GM19372 (cell line): ENCODE data around the gene LRP11.
"Not testable (repeated sequence)": the region's sequence is repeated elsewhere in the genome, so short reads cannot be mapped to it uniquely, and the experiment has no call there.

Experiments
- ATAC-seq: cut with Tn5 transposase; IDR thresholded peaks from one replicate; pipeline ENCODE4 v1.9.1; 2021; ENCODE audit warnings: mild to moderate bottlenecking, low read depth, moderate library complexity; ENCODE audit not compliant: unreplicated experiment

LRP11 gene

GRCh38 chr6:149854532-149854931 is 9.6 kb downstream of the LRP11 start:
- ATAC-seq = no peak

DNA sequence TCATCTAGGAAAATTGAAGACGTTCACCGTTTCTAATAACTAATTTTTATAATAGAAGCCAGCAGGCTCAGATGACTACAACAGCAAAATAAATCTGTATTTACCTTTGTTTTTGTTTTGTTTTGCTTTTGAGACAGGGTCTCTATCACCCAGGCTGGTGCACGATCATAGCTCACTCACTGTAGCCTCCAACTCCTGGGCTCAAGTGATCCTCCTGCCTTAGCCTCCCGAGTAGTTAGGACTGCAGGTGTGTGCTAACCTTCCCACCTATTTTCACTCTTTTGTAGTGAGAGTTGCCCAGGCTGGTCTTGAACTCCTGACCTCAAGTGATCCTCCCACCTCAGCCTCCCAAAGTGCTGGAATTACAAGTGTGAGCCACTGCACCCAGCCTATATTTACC is 10.1 kb downstream of the LRP11 start:
- not testable (repeated sequence) for ATAC-seq

DNA sequence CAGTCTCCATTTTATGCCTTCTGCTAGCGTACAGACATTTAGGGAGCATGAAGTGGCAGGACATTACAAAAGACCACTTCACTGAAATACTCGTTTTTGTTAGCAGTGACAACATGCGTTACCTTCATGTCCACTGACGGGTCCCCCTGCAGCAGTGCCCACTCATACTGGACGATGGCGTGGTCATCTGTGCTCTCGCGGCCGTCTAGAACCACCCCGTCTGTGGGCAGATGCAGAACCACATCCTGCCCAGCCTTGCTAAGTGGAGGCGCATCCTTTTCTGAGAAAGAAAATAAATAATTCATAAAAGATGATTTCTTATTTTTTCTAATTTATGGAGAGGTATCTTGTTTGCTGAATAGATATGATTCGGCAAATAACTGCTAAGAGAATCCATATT is 11.3 kb downstream of the LRP11 start:
- ATAC-seq = no peak

DNA sequence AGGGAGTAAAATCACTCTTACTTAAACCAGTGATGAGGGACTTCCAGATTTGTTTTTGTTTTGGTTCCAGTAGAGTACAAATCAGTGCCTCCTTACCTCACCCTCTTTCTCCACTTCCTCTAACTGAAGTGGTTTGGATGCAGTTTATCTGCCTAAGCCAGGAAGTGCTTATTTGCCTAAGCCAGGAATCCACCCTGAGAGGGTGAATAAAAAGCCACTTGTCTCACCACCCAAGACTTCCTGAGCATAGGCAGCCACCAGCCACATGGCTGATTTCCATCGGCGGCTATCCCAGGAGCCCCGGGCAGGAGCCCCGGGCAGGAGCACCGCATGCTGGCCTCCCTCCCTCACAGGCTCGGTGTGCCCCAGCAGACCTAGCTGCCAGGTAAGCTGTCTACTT is 12.0 kb downstream of the LRP11 start:
- no peak for ATAC-seq

DNA sequence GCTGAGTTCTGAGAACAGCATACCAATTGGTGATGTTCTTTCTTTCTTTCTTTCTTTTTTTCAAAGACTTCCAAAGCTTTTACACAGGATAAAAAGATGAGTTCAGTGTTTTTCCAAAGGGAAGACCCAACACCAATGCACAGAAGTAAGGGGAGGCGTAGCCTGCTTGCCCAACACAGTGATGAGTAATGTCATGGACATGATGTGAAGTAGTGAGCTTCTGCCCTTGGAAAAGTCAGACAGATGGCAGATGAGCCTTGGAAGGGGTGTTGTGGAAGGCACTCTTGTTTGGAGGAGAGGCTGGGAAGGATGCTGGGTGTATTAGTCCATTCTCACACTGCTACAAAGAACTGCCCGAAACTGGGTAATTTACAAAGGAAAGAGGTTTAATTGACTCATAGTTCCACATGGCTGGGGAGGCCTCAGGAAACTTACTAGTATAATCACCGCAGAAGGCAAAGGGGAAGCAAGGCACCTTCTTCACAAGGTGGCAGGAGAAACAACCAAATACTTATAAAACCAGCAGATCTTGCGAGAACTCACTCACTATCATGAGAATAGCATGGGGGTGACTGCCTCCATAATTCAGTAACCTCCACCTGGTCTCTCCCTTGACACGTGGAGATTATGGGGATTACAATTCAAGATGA is 12.6 kb downstream of the LRP11 start:
- no peak for ATAC-seq

DNA sequence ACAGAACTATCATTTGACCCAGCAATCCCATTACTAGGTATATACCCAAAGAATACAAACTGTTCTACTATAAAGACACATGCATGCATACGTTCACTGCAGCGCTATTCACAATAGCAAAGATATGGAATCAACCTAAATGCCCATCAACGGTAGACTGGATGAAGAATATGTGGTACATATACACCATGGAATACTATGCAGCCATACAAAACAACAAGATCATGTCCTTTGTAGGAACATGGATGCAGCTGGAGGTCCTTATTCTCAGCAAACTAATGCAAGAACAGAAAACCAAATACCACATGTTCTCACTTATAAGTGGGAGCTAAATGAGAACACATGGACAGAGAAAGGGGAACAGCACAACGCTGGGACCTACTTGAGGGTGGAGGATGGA is 15.8 kb downstream of the LRP11 start:
- ATAC-seq = not testable (repeated sequence)

DNA sequence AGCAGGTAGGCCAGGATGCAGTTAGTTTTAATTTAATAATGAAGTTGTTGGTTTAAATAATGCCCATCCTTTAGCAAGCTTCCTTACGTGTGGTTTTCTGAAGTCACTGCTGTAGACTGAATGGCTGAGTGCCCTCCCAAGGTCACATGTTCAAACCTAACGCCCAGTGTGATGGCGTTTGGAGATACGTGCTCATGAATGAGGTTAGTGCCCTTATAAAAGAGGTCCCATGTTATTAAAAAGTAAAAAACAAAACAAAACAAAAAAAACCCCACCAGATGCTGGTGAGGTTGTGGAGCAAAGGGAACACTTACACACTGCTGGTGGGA is 16.3 kb downstream of the LRP11 start:
- no peak for ATAC-seq

DNA sequence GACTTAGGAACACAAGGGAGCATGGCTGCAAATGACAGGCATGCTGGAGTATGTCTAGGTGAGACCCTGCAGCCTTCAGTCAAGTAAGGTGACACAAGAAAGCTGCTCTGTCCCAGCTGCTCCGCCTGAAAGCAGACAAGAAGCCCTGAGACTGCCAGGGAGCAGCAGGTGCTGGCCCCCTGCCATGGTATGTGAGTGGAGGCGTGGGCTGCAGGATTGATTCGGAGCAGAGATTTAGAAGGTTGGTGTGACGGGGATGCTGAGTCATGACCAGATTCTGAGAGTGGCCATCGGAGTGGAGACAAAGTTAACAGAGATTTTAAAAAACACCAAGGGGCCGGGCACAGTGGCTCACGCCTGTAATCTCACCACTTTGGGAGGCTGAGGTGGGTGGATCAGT is 17.8 kb downstream of the LRP11 start:
- ATAC-seq = no peak

DNA sequence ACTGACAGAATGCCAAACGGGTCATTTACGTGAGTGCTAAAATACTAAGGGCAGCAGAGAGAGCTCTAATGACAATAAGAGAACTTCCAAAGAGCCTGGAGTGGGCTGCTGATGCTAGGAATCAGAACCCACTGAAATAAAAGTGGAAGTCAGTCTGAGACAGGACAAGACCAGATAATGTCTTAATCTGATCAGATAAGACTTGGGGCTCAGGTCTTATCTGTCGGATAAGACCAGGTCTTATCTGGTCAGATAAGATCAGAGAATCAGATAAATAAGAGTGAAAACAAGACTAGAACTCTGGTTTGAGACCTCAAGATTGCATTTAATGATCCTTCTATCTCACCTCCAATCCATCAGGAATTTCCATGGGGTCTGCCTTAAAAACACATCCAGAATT is 18.6 kb downstream of the LRP11 start:
- ATAC-seq = no peak

DNA sequence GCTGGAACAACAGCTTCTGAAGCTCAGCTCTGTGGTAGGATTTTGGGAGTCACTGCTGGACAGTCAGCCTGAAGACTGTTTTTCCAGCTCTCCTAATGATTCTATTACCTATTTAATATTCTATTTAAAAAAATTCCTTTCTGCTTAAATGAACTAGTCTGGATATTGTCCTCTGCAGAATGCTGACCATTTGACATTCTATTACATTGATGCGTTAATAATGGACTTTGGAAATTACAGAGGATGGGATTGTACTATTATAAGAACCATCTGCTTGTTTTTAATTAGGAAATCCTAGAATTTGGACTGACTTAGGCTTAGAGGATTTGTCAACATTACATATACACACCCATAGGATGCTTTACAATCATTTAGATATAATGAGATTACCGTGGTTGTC is 19.7 kb downstream of the LRP11 start:
- no peak for ATAC-seq

- ATAC-seq = not testable (repeated sequence)
These were observed 20.1 kb downstream of the LRP11 start for GRCh38 chr6:149844036-149844435.

- no peak for ATAC-seq
These were observed 21.0 kb downstream of the LRP11 start for GRCh38 chr6:149843051-149843633.

GRCh38 chr6:149842331-149842730 is 21.8 kb downstream of the LRP11 start:
- ATAC-seq = no peak

DNA sequence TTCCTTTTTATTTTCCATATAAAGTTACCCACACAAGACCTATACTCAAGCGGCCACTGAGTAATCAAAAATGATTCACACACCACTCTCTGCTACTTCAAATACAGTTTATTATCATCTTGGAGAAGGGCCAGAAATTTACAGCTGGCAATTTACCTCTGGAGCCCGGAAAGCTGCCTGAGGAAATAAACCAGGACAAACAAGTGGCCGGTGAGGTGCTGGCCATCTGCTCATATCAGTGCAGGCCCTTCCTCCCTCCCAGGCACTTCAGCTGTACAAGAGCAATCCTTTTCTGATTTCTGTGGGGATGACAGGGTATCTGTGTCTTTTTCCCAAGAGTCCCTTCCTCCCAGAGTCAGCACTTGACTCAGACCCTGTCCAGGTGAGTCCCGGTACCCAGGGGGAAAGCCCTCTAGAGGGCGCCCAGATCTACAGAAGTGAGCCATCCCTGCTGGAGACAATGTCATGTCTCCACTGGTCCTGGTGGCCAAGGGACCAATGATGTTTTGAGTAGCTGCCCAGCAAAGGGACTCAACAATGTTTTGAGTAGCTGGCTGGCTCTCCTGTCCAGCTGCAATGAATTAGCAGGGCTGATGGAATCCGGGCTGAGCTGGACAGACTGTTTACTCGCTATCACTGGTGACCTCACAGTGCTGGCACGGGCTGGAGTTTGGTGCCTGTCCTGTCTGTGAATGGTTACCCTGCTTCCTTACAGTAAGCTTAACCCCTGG is 23.6 kb downstream of the LRP11 start:
- ATAC-seq = no peak

GRCh38 chr6:149834513-149835481 is 29.4 kb downstream of the LRP11 start:
- ATAC-seq = no peak

- no peak for ATAC-seq
These were observed 30.5 kb downstream of the LRP11 start for GRCh38 chr6:149833651-149834050.

GRCh38 chr6:149831308-149831820 is 32.8 kb downstream of the LRP11 start:
- ATAC-seq = no peak

DNA sequence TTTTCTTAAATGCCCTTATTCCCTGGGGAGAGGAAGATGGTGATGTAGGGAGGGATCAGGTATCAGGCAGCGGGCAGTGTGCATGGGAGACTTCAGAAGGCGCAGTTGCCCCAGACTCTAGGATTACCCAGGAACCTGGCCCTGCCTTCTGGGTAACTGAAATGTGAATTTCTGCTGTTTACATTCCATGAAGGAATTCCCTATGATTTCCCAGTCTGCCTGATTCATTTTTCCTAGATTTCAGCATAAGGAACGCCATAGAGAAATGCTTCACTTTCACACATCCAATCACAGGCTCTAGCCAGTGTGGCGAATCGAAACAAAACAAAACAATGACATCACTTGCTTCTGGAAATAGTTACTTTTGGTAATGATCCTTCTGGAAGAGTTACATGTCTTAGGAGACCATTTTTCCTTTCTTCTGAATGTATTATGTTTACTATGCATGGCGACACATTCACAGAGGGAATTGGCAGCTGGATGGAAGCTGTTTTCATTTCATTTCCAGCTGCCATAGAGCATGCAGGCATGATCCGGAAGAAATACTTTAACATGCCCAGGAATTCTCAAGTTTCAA is 33.3 kb downstream of the LRP11 start:
- ATAC-seq = no peak

DNA sequence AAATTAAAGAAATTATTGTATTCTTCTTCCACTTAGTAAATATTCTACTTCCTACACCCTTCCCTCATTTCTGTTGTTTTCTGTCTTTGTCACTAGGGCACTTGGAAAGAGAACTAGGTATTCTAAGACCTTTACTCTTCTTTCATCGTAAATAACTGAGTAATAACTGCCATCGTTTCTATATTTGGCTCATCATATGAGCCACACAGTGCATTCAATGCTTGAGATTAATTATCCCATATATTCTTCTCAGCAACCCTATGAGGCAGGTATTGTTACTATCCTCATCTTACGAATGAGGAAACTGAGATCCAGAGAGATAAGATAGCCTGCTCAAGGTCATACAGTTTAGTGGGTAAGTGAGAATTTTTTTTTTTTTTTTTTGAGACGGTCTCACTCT is 38.9 kb downstream of the LRP11 start:
- ATAC-seq = no peak

DNA sequence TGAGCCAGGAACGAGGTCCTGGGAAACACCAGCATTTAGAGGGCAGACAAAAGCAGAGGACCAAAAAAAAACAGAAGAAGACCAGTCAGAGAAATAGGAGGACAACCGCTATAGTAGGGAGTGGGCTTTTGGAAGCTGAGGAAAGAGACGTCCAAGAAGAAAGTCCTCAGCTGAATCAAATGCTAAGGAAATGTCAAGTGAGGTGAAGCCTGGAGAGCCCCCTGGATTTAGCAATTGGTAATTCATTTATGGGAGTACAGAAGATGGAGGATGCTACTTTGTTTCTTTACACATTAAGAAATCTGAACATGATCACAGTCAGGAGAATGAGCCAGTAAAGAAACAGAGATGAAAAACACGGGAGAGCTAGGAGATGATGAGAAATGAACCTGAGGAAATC is 41.1 kb downstream of the LRP11 start:
- ATAC-seq = no peak
